Measurements from ENCODE around the gene RAB3A. TPM values are rescaled to one million over a fixed set of nuclear protein-coding genes. Genes with fewer than 3 reads are reported as not detected.

RAB3A gene
- polyA plus RNA-seq, 1 experiment: 2.8 TPM

DNA sequence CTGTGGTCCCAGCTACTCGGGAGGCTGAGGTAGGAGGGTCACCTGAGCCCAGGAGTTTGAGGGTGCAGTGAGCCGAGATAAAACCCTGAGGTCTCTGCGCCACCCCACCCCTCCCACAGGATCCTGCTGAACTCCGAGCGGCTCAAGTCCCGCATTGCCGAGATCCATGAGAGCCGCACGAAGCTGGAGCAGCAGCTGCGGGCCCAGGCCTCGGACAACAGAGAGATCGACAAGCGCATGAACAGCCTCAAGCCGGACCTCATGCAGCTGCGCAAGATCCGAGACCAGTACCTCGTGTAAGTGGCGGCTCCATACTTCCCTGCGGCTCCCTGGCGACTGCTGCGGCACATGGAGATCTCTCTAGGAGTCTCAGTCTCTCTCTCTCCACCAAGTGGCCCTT is 36.8 kb downstream of the RAB3A start:
- ChIA-PET CTCF (interaction anchor here (1.1 to 1.7 kb wide), 2 partner anchors 17 to 54 kb away, joined by 4 to 7 read pairs; no protein-coding TSS in a partner anchor), POLR2A (no interaction called here)
- Histone ChIP-seq H3K27me3 (ENCODE audit: control insufficient read depth, insufficient read depth, low read length) (no peaks in the 10 kb centered on the region), H3K27ac (ENCODE audit: low read depth, low read length) (no peak overlapping the region), H3K9me3 (ENCODE audit: control insufficient read depth, insufficient read depth, low read length) (no peaks in the 10 kb centered on the region; the same call in 1 of the 2 replicates), H3K4me3 (ENCODE audit: low read depth, low read length) (no peak overlapping the region)
- TF ChIP-seq, protein P1, sequence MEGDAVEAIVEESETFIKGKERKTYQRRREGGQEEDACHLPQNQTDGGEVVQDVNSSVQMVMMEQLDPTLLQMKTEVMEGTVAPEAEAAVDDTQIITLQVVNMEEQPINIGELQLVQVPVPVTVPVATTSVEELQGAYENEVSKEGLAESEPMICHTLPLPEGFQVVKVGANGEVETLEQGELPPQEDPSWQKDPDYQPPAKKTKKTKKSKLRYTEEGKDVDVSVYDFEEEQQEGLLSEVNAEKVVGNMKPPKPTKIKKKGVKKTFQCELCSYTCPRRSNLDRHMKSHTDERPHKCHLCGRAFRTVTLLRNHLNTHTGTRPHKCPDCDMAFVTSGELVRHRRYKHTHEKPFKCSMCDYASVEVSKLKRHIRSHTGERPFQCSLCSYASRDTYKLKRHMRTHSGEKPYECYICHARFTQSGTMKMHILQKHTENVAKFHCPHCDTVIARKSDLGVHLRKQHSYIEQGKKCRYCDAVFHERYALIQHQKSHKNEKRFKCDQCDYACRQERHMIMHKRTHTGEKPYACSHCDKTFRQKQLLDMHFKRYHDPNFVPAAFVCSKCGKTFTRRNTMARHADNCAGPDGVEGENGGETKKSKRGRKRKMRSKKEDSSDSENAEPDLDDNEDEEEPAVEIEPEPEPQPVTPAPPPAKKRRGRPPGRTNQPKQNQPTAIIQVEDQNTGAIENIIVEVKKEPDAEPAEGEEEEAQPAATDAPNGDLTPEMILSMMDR (IDR thresholded peaks at IDR 0.05; ENCODE audit: low read depth, low read length): no peak
- no peak for DNase-seq (ENCODE audit: low read depth, low spot score)

DNA sequence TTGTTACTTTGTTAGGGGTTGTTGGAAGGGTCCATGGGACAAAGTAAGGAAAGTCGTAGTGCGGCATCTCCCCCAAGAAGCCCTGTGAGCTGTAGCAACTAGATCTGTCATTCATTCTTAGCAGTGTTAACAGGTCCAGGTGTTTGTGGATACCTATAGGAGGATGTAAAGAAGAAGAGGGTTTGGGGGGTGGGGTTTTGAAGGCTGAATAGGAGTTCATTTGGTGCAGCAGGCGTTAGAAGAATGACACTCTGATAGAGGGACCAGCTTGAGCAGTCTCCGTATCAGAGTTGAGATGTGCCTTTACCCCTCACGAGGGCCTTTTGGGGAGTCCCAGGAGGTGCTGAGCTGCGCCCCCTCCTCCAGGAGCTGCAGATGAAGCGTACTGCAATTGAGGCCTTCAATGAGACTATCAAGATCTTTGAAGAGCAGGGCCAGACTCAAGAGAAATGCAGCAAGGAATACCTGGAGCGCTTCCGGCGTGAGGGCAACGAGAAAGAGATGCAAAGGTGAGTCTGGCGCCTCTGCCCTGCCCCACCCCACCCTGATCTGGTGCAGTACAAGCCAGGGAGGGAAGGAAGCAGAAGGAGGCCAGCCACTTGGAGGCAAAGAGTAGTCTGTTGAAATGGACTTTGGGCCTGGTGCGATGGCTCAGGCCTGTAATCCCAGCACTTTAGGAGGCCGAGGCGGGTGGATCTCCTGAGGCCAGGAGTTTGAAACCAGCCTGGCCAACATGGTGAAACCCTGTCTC is 37.9 kb downstream of the RAB3A start:
- Histone ChIP-seq H3K9me3 (ENCODE audit: control insufficient read depth, insufficient read depth, low read length) (no peaks in the 10 kb centered on the region; the same call in 1 of the 2 replicates), H3K27me3 (ENCODE audit: control insufficient read depth, insufficient read depth, low read length) (no peaks in the 10 kb centered on the region), H3K4me3 (ENCODE audit: low read depth, low read length) (no peak overlapping the region), H3K27ac (ENCODE audit: low read depth, low read length) (no peak overlapping the region)
- CTCF ChIA-PET: interaction anchor here (1.0 to 1.1 kb wide), 2 partner anchors 18 to 53 kb away, joined by 4 read pairs; no protein-coding TSS in a partner anchor
- TF ChIP-seq, protein P1 (IDR thresholded peaks at IDR 0.05; ENCODE audit: low read depth, low read length): no peak
- POLR2A ChIA-PET: no interaction called here
- no peak for DNase-seq (ENCODE audit: low read depth, low spot score)

DNA sequence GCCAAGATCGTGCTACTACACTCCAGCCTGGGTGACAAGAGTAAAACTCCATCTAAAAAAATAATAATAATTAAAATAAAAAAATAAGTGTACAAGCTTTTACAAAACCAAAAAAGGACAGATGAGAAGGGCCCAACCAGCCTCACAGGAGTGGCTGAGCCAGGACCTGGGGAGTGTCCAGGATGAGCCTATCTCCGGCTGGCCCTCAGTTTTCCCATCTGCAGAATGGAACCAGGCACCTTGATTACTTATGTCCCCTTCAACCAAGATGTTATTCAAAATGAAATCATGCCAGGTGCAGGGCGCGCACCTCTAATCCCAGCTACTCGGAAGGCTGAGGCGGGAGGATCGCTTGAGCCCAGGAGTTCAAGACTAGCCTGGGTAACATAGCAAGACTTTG is 39.8 kb downstream of the RAB3A start:
- no peak overlapping the region for H3K27ac ChIP-seq (ENCODE audit: low read depth, low read length)
- no peaks in the 10 kb centered on the region for H3K27me3 ChIP-seq (ENCODE audit: control insufficient read depth, insufficient read depth, low read length)
- no peak for DNase-seq (ENCODE audit: low read depth, low spot score)
- ChIA-PET POLR2A (no interaction called here), CTCF (interaction anchor here (1.4 kb wide), 1 partner anchor 88 kb away, joined by 8 read pairs; no protein-coding TSS in a partner anchor)
- no peaks in the 10 kb centered on the region for H3K9me3 ChIP-seq (ENCODE audit: control insufficient read depth, insufficient read depth, low read length)
- TF ChIP-seq, protein P1 (IDR thresholded peaks at IDR 0.05; ENCODE audit: low read depth, low read length): no peak
- no peak overlapping the region for H3K4me3 ChIP-seq (ENCODE audit: low read depth, low read length)

DNA sequence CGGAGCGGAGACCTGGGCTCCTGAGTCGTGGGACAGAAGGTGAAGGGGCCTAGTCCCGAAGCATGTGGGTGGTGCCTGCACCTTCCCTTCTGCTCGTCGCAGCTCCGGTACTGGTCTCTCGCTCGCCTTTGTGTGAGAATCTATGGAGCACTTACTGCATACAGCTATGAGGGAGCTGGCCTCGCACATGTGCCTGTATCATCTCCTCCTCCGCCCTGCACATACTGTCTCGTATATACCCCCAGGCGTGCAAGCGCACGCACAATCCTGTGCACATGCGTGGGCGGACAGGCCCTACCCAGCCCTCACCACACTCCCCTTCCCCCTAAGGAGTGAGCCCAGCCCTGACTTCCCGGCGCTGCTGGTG is 42.2 kb downstream of the RAB3A start:
- TF ChIP-seq, protein P1 (IDR thresholded peaks at IDR 0.05; ENCODE audit: low read depth, low read length): no peak
- no peak overlapping the region for H3K27ac ChIP-seq (ENCODE audit: low read depth, low read length)
- ChIA-PET POLR2A (no interaction called here), CTCF (interaction anchor here (0.5 to 2.6 kb wide), 18 partner anchors 9 to 249 kb away, joined by 3 to 20 read pairs (median 4); partner anchors contain the start of gene PIK3R2)
- H3K27me3 ChIP-seq (ENCODE audit: control insufficient read depth, insufficient read depth, low read length): no peaks in the 10 kb centered on the region
- DNase-seq (ENCODE audit: low read depth, low spot score): no peak
- H3K4me3 ChIP-seq (ENCODE audit: low read depth, low read length): no peak overlapping the region
- H3K9me3 ChIP-seq (ENCODE audit: control insufficient read depth, insufficient read depth, low read length): no peaks in the 10 kb centered on the region

DNA sequence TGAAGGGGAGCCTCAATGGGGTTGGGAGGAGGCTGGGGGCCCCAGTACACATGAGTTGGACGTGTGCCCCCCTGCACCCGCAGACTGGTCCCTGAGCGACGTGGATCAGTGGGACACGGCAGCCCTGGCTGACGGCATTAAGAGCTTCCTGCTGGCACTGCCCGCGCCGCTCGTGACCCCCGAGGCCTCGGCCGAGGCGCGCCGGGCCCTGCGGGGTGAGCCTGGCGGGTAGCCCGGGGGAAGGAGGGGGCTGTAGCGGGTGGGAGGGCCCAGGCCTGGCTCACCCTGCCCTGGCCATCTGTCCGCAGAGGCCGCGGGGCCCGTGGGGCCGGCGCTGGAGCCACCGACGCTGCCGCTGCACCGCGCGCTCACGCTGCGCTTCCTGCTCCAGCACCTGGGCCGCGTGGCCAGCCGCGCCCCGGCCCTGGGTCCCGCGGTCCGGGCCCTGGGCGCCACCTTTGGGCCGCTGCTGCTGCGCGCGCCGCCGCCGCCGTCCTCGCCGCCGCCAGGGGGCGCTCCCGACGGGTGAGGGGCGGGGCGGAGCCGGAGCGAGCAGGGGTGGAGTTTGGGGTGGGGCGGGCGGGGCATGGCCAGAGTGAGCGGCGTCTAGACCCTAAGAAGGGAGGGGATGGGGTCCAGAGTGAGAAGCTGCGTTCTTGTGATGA is 42.7 kb downstream of the RAB3A start:
- POLR2A ChIA-PET: no interaction called here
- CTCF ChIA-PET: interaction anchor here (0.5 to 2.6 kb wide), 25 partner anchors 9 to 250 kb away, joined by 3 to 20 read pairs (median 4); partner anchors contain the start of gene PIK3R2
- TF ChIP-seq, protein P1 (IDR thresholded peaks at IDR 0.05; ENCODE audit: low read depth, low read length): no peak
- DNase-seq (ENCODE audit: low read depth, low spot score): no peak
- no peak overlapping the region for H3K27ac ChIP-seq (ENCODE audit: low read depth, low read length)
- H3K27me3 ChIP-seq (ENCODE audit: control insufficient read depth, insufficient read depth, low read length): no peaks in the 10 kb centered on the region
- H3K9me3 ChIP-seq (ENCODE audit: control insufficient read depth, insufficient read depth, low read length): no peaks in the 10 kb centered on the region
- H3K4me3 ChIP-seq (ENCODE audit: low read depth, low read length): peak overlapping the region; percentile 2; the same call in 1 of the 2 replicates

Data from AG04450 (cell line).